CD14-positive monocyte (primary cell): ENCODE measurements around the gene ACSF3. TPM values are rescaled to one million over a fixed set of nuclear protein-coding genes. Genes with fewer than 3 reads are reported as not detected.

Experiments used
- DNase-seq, 3 donors: peaks; one replicate each; pipeline ENCODE4 v3.0.0-alpha.2; 2011 to 2022
- H2AFZ ChIP-seq: 2 replicates; pipeline ENCODE4 v1.6.0; 2012; ENCODE audit warnings: mild to moderate bottlenecking, low read depth, low read length, inconsistent platforms; ENCODE audit not compliant: insufficient read depth, poor library complexity, severe bottlenecking
- H3K27ac ChIP-seq, 2 donors: 1 replicate in 1 of 2; 2 replicates in 1 of 2; pipeline ENCODE4 v1.5.1; 2012 to 2013; ENCODE audit warnings: low read length in 2 of 2, control low read depth in 1 of 2, inconsistent platforms in 1 of 2, low read depth in 1 of 2, mild to moderate bottlenecking in 1 of 2
- H3K27me3 ChIP-seq, 2 donors: one replicate each; pipeline versions ENCODE4 v1.6.0 to v1.6.1; 2011 to 2013; ENCODE audit warnings: low read length in 2 of 2; ENCODE audit not compliant: control insufficient read depth in 2 of 2, insufficient read depth in 2 of 2
- H3K36me3 ChIP-seq, 2 donors: replicated peaks in 1 of 2; 1 replicate in 1 of 2; 2 replicates in 1 of 2; pipeline versions ENCODE4 v1.5.1 to v1.6.1; 2012 to 2013; ENCODE audit warnings: low read length in 2 of 2, control low read depth in 1 of 2, inconsistent platforms in 1 of 2, mild to moderate bottlenecking in 1 of 2; ENCODE audit not compliant: insufficient read depth in 2 of 2, control insufficient read depth in 1 of 2
- H3K4me1 ChIP-seq, 2 donors: 1 replicate in 1 of 2; 2 replicates in 1 of 2; pipeline versions ENCODE4 v1.5.1 to v1.6.1; 2012 to 2013; ENCODE audit warnings: low read length in 2 of 2, control low read depth in 1 of 2, inconsistent platforms in 1 of 2, mild to moderate bottlenecking in 1 of 2, moderate library complexity in 1 of 2; ENCODE audit not compliant: insufficient read depth in 2 of 2, control insufficient read depth in 1 of 2
- H3K4me2 ChIP-seq: replicated peaks from 2 replicates; pipeline ENCODE3; 2012; ENCODE audit warnings: low read length, moderate library complexity, mild to moderate bottlenecking; ENCODE audit not compliant: poor library complexity, severe bottlenecking; ENCODE audit errors: extremely low read depth
- H3K4me3 ChIP-seq, 3 experiments: fragments of 200-600 bp in 1 of 3; sonication (generic) in 1 of 3; replicated peaks in 1 of 3; 1 replicate in 2 of 3; 2 replicates in 1 of 3; pipeline ENCODE4 v1.5.1; 2011 to 2013; ENCODE audit warnings: low read length in 3 of 3, mild to moderate bottlenecking in 3 of 3, control low read depth in 2 of 3, low read depth in 2 of 3, inconsistent platforms in 1 of 3, moderate library complexity in 1 of 3
- H3K79me2 ChIP-seq: 2 replicates; pipeline ENCODE4 v1.6.0; 2012; ENCODE audit warnings: mild to moderate bottlenecking, control low read depth, inconsistent platforms, low read length, moderate library complexity; ENCODE audit not compliant: insufficient read depth
- H3K9ac ChIP-seq: 2 replicates; pipeline ENCODE4 v1.6.0; 2017; ENCODE audit warnings: low read length, mild to moderate bottlenecking; ENCODE audit not compliant: insufficient read depth, poor library complexity, severe bottlenecking
- H3K9me3 ChIP-seq, 2 donors: replicated peaks in 1 of 2; 1 replicate in 1 of 2; 2 replicates in 1 of 2; pipeline versions ENCODE4 v1.5.1 to v1.6.1; 2012 to 2013; ENCODE audit warnings: low read length in 2 of 2, control low read depth in 1 of 2; ENCODE audit not compliant: control insufficient read depth in 1 of 2, insufficient read depth in 1 of 2
- H4K20me1 ChIP-seq: 2 replicates; pipeline ENCODE4 v1.6.0; 2012; ENCODE audit warnings: mild to moderate bottlenecking, low read length, control low read depth, moderate library complexity; ENCODE audit not compliant: insufficient read depth
- H3K27ac Mint-ChIP-seq, 7 donors: one replicate each; pipeline ENCODE4 v1.8.0; 2020; ENCODE audit warnings: mild to moderate bottlenecking in 7 of 7, mixed read lengths in 7 of 7, moderate library complexity in 6 of 7, inconsistent platforms in 2 of 7
- H3K27me3 Mint-ChIP-seq, 3 donors: one replicate each; pipeline ENCODE4 v1.8.0; 2021 to 2022; ENCODE audit warnings: low read depth in 3 of 3, mild to moderate bottlenecking in 3 of 3, mixed read lengths in 3 of 3, moderate library complexity in 3 of 3, inconsistent platforms in 1 of 3
- H3K36me3 Mint-ChIP-seq, 2 donors: one replicate each; pipeline ENCODE4 v1.8.0; 2020; ENCODE audit warnings: mixed read lengths in 2 of 2, inconsistent platforms in 1 of 2, mild to moderate bottlenecking in 1 of 2
- H3K4me1 Mint-ChIP-seq: one replicate; pipeline ENCODE4 v1.8.0; 2020; ENCODE audit warnings: mild to moderate bottlenecking, mixed read lengths
- H3K4me3 Mint-ChIP-seq, 2 donors: one replicate each; pipeline ENCODE4 v1.8.0; 2020; ENCODE audit warnings: mild to moderate bottlenecking in 2 of 2, mixed read lengths in 2 of 2, moderate library complexity in 1 of 2
- H3K9me3 Mint-ChIP-seq, 7 donors: one replicate each; pipeline ENCODE4 v1.8.0; 2020 to 2022; ENCODE audit warnings: mixed read lengths in 7 of 7, mild to moderate bottlenecking in 6 of 7, moderate library complexity in 6 of 7, inconsistent platforms in 2 of 7
- WGBS: methylation state at CpG from one replicate; pipeline ENCODE4 v1.1.5; 2013; ENCODE audit warnings: missing lambda C conversion rate; ENCODE audit not compliant: insufficient coverage; 5-methylcytosine and 5-hydroxymethylcytosine counted together
- intact Hi-C, 2 donors: fragments of 100-400 bp; cut with micrococcal nuclease; formaldehyde crosslinking; loops; one replicate each; pipeline versions ENCODE4 v1.15.0 to v1.15.1; 2023
- polyA plus RNA-seq, 3 donors: library from polyadenylated mRNA; depleted of rRNA in 1 of 3; unstranded in 2 of 3; stranded (reverse) in 1 of 3; fragments of 300-500 nt in 2 of 3; fragments of >200 nt in 1 of 3; fragmentation: Illumina TruSeq in 2 of 3; gene quantifications; 1 replicate in 2 of 3; 2 replicates in 1 of 3; pipeline ENCODE4 v1.2.3, GENCODE V29; 2012 to 2021
- TF ChIP-seq, protein P1 (sequence below): fragments of 200-600 bp; IDR thresholded peaks from one replicate; pipeline ENCODE4 v1.8.0; 2022; ENCODE audit warnings: antibody characterized with exemption, mild to moderate bottlenecking

Gene ACSF3
- polyA plus RNA-seq, 3 donors, result 23.5 to 26.7 (median 26.4) TPM

DNA sequence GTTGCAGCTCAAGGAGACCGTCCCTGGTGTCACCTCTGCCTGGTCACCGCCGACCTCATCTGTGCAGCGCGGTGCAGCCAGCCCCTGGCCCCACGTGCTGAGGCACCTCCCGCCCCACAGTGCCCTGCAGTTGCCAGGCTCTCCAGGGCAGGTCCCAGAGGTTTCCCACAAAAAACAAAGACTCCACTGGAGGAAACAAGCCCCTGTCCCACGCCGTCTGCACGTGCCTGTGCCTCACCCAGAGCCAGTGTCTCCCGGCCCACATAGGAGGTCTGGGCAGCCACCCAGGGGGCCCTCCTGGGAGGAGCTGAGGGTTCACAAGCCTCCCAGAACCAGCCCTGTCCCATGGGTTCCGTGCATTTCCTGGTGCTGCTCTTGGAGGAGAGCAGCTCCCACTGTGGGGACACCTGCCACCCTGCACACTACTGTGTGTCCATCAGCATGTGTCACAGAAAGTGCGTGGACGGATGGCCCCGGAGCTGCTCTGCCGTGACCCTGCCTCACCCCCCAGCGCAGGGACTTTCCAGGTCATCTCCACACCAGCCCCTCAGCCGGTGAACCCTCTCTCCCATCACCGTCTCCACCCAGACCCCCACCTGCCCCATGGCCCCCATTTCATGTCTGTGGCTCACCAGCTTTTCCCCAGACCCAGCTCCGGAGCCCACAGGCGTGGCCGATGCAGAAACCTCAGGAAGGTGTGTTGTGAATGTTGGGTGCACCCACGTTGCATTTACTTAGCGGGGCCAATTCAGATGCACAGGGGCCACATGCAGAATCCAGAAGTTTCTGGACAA, 60.9 kb downstream of the ACSF3 start:
- Histone ChIP-seq H3K79me2 (no peaks in the 10 kb centered on the region), H2AFZ (no peak overlapping the region), H3K27ac (no peak overlapping the region), H3K9ac (no peak overlapping the region), H3K36me3 (peaks cover 21 to 31% of the 10 kb centered on the region in 2 donors), H3K9me3 (peaks cover 0 to under 1% of the 10 kb centered on the region in 2 donors), H3K4me3 (no peak overlapping the region), H4K20me1 (no peaks in the 10 kb centered on the region), H3K4me1 (no peaks in the 10 kb centered on the region), H3K4me2 (no peak overlapping the region), H3K27me3 (peaks cover 0 to 6% of the 10 kb centered on the region in 2 donors)
- Mint-ChIP-seq H3K4me3 (no peak overlapping the region), H3K9me3 (peaks cover 0 to 9% (median 2%) of the 10 kb centered on the region in 7 donors), H3K27me3 (peaks cover 6 to 27% (median 14%) of the 10 kb centered on the region in 3 donors), H3K36me3 (peaks cover 27 to 31% of the 10 kb centered on the region in 2 donors), H3K4me1 (peaks cover 10% of the 10 kb centered on the region), H3K27ac (no peak overlapping the region)
- intact Hi-C loops, result no loop called here
- DNase-seq, result no peak
- TF ChIP-seq, protein P1, sequence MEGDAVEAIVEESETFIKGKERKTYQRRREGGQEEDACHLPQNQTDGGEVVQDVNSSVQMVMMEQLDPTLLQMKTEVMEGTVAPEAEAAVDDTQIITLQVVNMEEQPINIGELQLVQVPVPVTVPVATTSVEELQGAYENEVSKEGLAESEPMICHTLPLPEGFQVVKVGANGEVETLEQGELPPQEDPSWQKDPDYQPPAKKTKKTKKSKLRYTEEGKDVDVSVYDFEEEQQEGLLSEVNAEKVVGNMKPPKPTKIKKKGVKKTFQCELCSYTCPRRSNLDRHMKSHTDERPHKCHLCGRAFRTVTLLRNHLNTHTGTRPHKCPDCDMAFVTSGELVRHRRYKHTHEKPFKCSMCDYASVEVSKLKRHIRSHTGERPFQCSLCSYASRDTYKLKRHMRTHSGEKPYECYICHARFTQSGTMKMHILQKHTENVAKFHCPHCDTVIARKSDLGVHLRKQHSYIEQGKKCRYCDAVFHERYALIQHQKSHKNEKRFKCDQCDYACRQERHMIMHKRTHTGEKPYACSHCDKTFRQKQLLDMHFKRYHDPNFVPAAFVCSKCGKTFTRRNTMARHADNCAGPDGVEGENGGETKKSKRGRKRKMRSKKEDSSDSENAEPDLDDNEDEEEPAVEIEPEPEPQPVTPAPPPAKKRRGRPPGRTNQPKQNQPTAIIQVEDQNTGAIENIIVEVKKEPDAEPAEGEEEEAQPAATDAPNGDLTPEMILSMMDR, result no peak
- WGBS, result 75% methylated on average over 17 of the region's 24 CpGs

DNA sequence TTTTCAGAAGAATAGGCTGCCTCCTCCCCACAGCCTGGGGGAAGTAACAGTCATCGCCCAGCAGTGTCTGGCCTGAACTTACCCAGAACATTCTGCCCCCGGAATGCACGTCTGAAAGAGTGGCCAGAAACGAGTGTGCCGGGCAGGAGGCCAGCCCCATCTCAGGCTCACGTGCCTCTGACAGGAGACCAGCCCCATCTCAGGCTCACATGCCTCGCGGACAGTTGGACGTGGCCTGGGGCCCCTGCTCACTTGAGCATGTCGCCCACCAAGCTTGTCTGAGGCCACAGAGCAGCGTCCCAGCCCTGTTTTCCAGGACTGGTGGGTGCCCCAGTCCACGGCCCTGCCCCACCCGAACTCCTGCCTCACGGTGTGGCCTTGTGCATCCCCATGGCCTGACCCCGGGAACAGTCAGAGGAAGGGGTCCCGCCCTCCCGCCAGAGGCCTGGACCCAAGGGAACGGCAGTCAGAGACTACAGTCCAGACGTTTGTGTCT, 61.6 kb downstream of the ACSF3 start:
- Mint-ChIP-seq H3K4me1 (peaks cover 10% of the 10 kb centered on the region), H3K4me3 (no peak overlapping the region), H3K27ac (no peak overlapping the region), H3K9me3 (peaks cover 0 to 7% (median 2%) of the 10 kb centered on the region in 7 donors), H3K27me3 (peaks cover 6 to 27% (median 14%) of the 10 kb centered on the region in 3 donors), H3K36me3 (peaks cover 21 to 25% of the 10 kb centered on the region in 2 donors)
- intact Hi-C loops, result no loop called here
- no peak overlapping the region for H3K4me3 ChIP-seq
- no peaks in the 10 kb centered on the region for H3K79me2 ChIP-seq
- no peaks in the 10 kb centered on the region for H3K4me1 ChIP-seq
- no peak overlapping the region for H3K9ac ChIP-seq
- peaks cover 0 to 6% of the 10 kb centered on the region in 2 donors for H3K27me3 ChIP-seq
- TF ChIP-seq, protein P1, result no peak
- H2AFZ ChIP-seq, result no peak overlapping the region
- WGBS, result 51% methylated on average over 18 of the region's 19 CpGs
- no peaks in the 10 kb centered on the region for H3K9me3 ChIP-seq
- no peaks in the 10 kb centered on the region for H4K20me1 ChIP-seq
- peaks cover 16 to 25% of the 10 kb centered on the region in 2 donors for H3K36me3 ChIP-seq
- no peak overlapping the region for H3K27ac ChIP-seq
- DNase-seq, result no peak
- no peak overlapping the region for H3K4me2 ChIP-seq
